GM12873 (cell line): ENCODE data around the gene CASR.

Experiments used
- CTCF ChIP-seq: IDR thresholded peaks from 2 replicates; pipeline ENCODE4 v1.5.1; 2012; ENCODE audit warnings: low read depth, mild to moderate bottlenecking, moderate library complexity, low read length, control low read depth; ENCODE audit not compliant: insufficient read depth; ENCODE audit errors: missing control alignments

Gene CASR

DNA sequence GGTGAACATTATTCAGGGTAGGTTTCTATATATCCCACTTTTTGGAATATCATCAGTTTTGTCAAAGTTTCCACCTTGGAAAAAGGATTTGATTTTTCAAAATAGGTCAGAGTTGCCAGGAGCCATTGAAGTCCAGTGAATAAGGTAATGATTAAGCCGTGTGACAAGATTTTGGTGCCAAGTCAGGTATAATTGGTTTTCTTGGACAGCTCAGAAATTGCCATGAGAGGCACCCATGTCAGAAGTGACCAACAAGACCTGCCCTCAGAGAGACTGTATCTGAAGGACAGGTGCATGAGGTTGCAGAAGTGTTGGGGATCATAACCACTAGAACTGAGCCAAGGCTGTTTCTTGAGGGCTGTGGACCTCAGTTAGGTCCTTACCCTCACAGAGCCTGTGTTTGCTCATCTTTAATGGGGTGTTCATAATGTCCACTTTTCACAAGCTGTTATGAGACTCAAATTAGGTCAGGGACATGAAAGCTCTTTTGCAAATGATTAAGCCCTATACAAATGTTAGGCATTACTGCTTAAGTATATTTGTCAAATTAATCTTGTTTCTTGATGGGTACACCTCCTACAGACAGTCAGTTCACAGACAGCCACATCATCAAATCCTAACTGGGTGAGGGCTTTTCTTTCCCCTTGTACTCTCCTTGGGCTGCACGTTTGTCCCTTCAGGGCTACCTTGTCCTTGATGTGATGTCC, 32.3 kb downstream of the CASR start:
- no peak for TF ChIP-seq CTCF

GRCh38 chr3:122217901-122218300, 34.4 kb downstream of the CASR start:
- no peak for TF ChIP-seq CTCF

DNA sequence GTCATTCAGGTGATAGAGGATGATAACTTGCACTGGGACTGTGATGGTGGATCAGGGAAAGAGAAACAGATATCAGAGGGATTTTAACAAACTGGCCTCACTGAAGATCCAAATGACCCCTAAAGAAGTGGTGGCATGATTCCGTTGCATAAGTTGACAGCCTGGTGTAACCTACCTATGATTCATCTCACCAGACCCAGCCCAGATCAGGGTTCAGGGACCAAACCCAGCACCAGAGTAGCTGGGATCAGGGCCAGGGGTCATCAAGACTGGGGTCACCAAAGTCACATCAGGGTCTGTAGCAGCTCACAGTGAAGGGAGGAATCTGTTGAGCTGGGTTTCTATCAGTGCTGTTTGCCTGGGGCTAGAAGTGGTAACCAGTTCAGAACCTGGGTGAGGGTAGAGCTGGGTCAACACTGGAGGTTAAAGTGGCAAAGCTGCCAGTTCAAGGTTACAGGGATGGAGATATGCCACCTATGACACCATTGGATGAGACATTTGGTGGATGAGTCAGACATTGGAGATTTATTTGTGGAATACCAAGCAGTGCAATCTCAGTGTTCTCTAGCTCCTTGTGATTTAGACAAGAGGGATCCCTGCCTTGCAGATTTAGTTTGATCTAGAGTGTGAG, 35.9 kb downstream of the CASR start:
- TF ChIP-seq CTCF = no peak

DNA sequence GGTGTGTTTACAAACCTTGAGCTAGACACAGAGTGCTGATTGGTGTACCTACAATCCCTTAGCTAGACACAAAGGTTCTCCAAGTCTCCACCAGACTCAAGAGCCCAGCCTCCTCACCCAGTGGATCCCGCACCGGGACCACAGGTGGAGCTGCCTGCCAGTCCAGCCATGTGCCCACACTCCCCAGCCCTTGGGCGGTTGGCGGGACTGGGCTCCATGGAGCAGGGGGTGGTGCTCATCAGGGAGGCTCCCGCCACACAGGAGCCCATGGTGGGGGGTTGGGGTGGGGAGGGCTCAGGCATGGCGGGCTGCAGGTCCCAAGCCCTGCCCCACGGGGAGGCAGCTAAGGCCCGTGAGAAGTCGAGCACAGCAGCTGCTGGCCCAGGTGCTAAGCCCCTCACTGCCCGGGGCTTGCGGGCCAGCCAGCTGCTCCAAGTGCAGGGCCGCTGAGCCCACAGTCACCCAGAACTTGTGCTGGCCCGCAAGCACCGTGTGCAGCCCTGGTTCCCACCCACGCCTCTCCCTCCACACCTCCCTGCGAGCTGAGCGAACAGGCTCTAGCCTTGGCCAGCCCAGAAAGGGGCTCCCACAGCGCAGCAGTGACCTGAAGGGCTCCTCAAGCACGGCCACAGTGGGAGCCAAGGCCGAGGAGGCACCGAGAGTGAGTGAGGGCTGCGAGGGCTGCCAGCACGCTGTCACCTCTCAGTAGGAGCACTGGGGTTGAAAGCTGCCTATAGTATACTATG, 43.7 kb downstream of the CASR start:
- no peak for TF ChIP-seq CTCF

DNA sequence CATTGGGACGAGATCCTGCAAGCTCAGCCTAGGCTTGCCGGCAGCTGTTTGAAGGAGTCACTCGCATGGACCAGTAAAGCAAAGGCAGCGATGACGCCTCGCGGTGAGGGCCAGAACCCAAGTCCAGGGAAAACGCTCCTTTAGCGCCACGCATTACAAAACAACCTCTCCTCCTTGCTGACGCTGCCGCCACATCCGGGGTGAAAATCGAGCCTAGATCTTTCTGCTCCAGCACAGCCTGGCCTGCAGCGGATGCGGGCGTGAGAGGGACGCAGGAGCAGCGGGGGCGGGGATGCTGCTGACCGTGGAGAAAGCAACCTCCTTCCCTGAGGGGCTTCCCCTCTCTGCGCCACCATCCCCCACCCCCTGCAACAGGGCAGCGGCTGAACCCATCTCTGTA, 46.7 kb downstream of the CASR start:
- TF ChIP-seq CTCF = no peak

DNA sequence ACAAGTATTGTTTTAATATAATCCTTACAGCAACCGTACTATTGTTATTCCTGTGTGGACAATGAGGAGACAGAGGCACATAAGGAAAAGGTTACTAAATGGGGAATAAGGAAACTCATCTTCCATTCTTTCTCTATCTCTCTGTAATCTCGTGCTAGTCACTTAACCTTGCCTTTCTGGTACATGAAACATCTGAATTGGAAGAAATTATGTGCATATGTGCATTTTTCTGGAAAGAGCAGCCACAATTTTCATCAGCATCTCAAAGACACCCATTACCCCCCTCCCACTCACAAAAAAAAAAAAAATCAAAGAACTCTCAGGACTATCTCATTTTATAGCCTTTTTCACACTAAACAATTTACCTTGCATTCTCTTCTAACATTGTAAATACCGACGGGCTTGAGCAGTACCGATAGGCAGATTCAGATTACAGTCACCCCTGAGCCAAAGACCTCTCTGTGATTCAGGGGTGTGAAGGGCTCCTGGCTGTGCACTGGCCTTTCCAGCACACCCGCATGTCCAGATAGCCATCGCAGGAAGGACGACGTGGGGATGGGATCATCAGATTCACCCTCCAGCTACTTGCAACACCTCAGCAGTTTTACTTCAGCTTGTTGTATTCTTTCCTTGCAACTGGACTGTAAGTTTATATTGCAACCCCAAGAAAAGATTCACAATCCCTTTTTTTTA, 48.1 kb downstream of the CASR start:
- TF ChIP-seq CTCF = no peak

DNA sequence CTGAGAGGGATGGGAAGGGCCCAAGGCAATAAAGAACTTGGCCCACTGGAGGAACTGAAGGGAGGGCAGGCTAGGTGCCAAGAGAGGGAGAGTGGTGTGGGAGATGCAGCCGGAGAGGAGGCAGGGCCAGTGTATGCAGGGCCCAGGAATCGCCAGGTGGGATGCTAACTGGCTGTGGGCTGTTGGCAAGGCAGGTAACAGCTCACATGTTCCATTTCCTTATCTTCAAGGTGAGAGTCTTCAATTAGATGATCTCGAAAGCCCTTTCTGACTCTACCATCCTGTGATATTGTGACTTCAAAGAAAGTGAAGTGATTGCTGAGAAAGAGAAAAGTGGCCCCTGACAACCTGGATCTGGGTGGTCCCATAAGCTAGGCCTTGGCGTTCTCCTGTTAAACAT, 49.0 kb downstream of the CASR start:
- no peak for TF ChIP-seq CTCF
